Large intestine (tissue), 3 donors: Measurements from ENCODE around the gene CLEC4D. TPM values are rescaled to one million over a fixed set of nuclear protein-coding genes. Genes with fewer than 3 reads are reported as not detected.
"Not testable (repeated sequence)": the region's sequence is repeated elsewhere in the genome, so short reads cannot be mapped to it uniquely, and the experiment has no call there.

Experiments
- DNase-seq, 2 donors: peaks; one replicate each; pipeline versions ENCODE4 v3.0.0 to v3.0.0-alpha.2; 2013
- H3K27ac ChIP-seq: one replicate; pipeline ENCODE4 v1.5.1; 2013; ENCODE audit warnings: low read length
- H3K27me3 ChIP-seq: 2 replicates; pipeline ENCODE4 v1.6.1; 2013; ENCODE audit warnings: low read length; ENCODE audit not compliant: control insufficient read depth, insufficient read depth
- H3K36me3 ChIP-seq: 2 replicates; pipeline ENCODE4 v1.6.1; 2013; ENCODE audit warnings: low read length; ENCODE audit not compliant: control insufficient read depth, insufficient read depth
- H3K4me1 ChIP-seq: one replicate; pipeline ENCODE4 v1.6.1; 2013; ENCODE audit warnings: low read length; ENCODE audit not compliant: control insufficient read depth, insufficient read depth
- H3K4me3 ChIP-seq: one replicate; pipeline ENCODE4 v1.5.1; 2013; ENCODE audit warnings: low read length
- H3K9me3 ChIP-seq: one replicate; pipeline ENCODE4 v1.6.1; 2013; ENCODE audit warnings: mild to moderate bottlenecking, low read depth, low read length, moderate library complexity; ENCODE audit not compliant: control insufficient read depth
- WGBS: methylation state at CpG from one replicate; pipeline ENCODE4 v1.1.5; 2013; ENCODE audit warnings: low lambda C conversion rate; ENCODE audit not compliant: insufficient coverage; 5-methylcytosine and 5-hydroxymethylcytosine counted together
- polyA plus RNA-seq: library from polyadenylated mRNA; unstranded; fragments of 120-200 nt; gene quantifications from one replicate; pipeline ENCODE4 v1.2.1, GENCODE V29; 2013

CLEC4D gene
- polyA plus RNA-seq, 1 donor: 0.03 TPM

GRCh38 chr12:8532045-8532444 is 18.7 kb downstream of the CLEC4D start:
- Histone ChIP-seq H3K9me3 (no peaks in the 10 kb centered on the region), H3K4me3 (no peak overlapping the region), H3K27me3 (no peaks in the 10 kb centered on the region), H3K4me1 (no peaks in the 10 kb centered on the region), H3K27ac (no peak overlapping the region), H3K36me3 (no peaks in the 10 kb centered on the region)
- 100% methylated on average over 1 of the region's 7 CpGs for WGBS
- no peak for DNase-seq

- WGBS: no CpG with 5 or more reads among the region's 16 CpGs
- H3K9me3 ChIP-seq, H3K27me3 ChIP-seq, H3K4me3 ChIP-seq, H3K4me1 ChIP-seq, H3K36me3 ChIP-seq, H3K27ac ChIP-seq, DNase-seq: not testable (repeated sequence)
These were observed 24.5 kb downstream of the CLEC4D start for GRCh38 chr12:8537820-8538219.

GRCh38 chr12:8540831-8541230 is 27.5 kb downstream of the CLEC4D start, which contains the start of gene CLEC4E:
TSS of gene CLEC4E (minus strand) at chr12:8540905. CDS start at chr12:8540797, 108 bp downstream.
- H3K4me3 ChIP-seq, H3K4me1 ChIP-seq, H3K9me3 ChIP-seq, H3K27ac ChIP-seq, DNase-seq, H3K36me3 ChIP-seq, H3K27me3 ChIP-seq: not testable (repeated sequence)
- no CpG with 5 or more reads among the region's 4 CpGs for WGBS

GRCh38 chr12:8541562-8541961 is 28.3 kb downstream of the CLEC4D start:
- 100% methylated on average over 3 of the region's 10 CpGs for WGBS
- Histone ChIP-seq H3K27me3 (peaks cover 2% of the 10 kb centered on the region), H3K4me3 (no peak overlapping the region), H3K36me3 (no peaks in the 10 kb centered on the region), H3K27ac (no peak overlapping the region), H3K4me1 (no peaks in the 10 kb centered on the region), H3K9me3 (no peaks in the 10 kb centered on the region)
- DNase-seq: no peak

GRCh38 chr12:8544295-8544694 is 31.0 kb downstream of the CLEC4D start:
- H3K27me3 ChIP-seq: peaks cover 2% of the 10 kb centered on the region
- H3K4me1 ChIP-seq: no peaks in the 10 kb centered on the region
- no CpG with 5 or more reads among the region's 3 CpGs for WGBS
- H3K36me3 ChIP-seq: no peaks in the 10 kb centered on the region
- no peaks in the 10 kb centered on the region for H3K9me3 ChIP-seq
- H3K27ac ChIP-seq: no peak overlapping the region
- peak; percentile 45 to 58 for DNase-seq
- no peak overlapping the region for H3K4me3 ChIP-seq

- Histone ChIP-seq H3K27ac (no peak overlapping the region), H3K4me3 (no peak overlapping the region), H3K27me3 (no peaks in the 10 kb centered on the region), H3K36me3 (no peaks in the 10 kb centered on the region), H3K9me3 (no peaks in the 10 kb centered on the region), H3K4me1 (no peaks in the 10 kb centered on the region)
- no peak for DNase-seq
- WGBS: 80% methylated on average over 1 of the region's 3 CpGs
These were observed 33.3 kb downstream of the CLEC4D start for GRCh38 chr12:8546591-8546990.

- no peaks in the 10 kb centered on the region for H3K9me3 ChIP-seq
- H3K4me1 ChIP-seq: no peaks in the 10 kb centered on the region
- no peak overlapping the region for H3K27ac ChIP-seq
- no peaks in the 10 kb centered on the region for H3K36me3 ChIP-seq
- H3K4me3 ChIP-seq: no peak overlapping the region
- WGBS: 40% methylated on average over 2 of the region's 2 CpGs
- no peaks in the 10 kb centered on the region for H3K27me3 ChIP-seq
- no peak for DNase-seq
These were observed 34.3 kb downstream of the CLEC4D start for GRCh38 chr12:8547645-8548044.

GRCh38 chr12:8548192-8548591 is 34.9 kb downstream of the CLEC4D start:
- WGBS: no CpG with 5 or more reads among the region's 2 CpGs
- no peaks in the 10 kb centered on the region for H3K9me3 ChIP-seq
- DNase-seq: no peak

GRCh38 chr12:8549381-8549780 is 36.1 kb downstream of the CLEC4D start:
- no peak for DNase-seq
- WGBS: 60% methylated on average over 1 of the region's 5 CpGs
- Histone ChIP-seq H3K27me3 (no peaks in the 10 kb centered on the region), H3K27ac (no peak overlapping the region), H3K36me3 (no peaks in the 10 kb centered on the region), H3K4me1 (no peaks in the 10 kb centered on the region), H3K4me3 (no peak overlapping the region), H3K9me3 (no peaks in the 10 kb centered on the region)

More at GRCh38 chr12:8548192-8548591, 34.9 kb downstream of the CLEC4D start:
- no peaks in the 10 kb centered on the region for H3K36me3 ChIP-seq
- no peak overlapping the region for H3K4me3 ChIP-seq
- no peaks in the 10 kb centered on the region for H3K27me3 ChIP-seq
- H3K27ac ChIP-seq: no peak overlapping the region
- no peaks in the 10 kb centered on the region for H3K4me1 ChIP-seq

- Histone ChIP-seq H3K4me3 (no peak overlapping the region), H3K27ac (no peak overlapping the region), H3K9me3 (no peaks in the 10 kb centered on the region), H3K27me3 (no peaks in the 10 kb centered on the region), H3K36me3 (no peaks in the 10 kb centered on the region), H3K4me1 (no peaks in the 10 kb centered on the region)
- WGBS: 100% methylated on average over 1 of the region's 6 CpGs
- no peak for DNase-seq
These were observed 39.9 kb downstream of the CLEC4D start for GRCh38 chr12:8553088-8553627.

GRCh38 chr12:8554451-8555195 is 41.3 kb downstream of the CLEC4D start:
- Histone ChIP-seq H3K36me3 (no peaks in the 10 kb centered on the region), H3K4me3 (no peak overlapping the region), H3K9me3 (no peaks in the 10 kb centered on the region), H3K4me1 (no peaks in the 10 kb centered on the region), H3K27me3 (no peaks in the 10 kb centered on the region), H3K27ac (no peak overlapping the region)
- no peak for DNase-seq
- no CpG with 5 or more reads among the region's 5 CpGs for WGBS
